Activated CD4-positive, alpha-beta T cell treated with anti-CD3 and anti-CD28 coated beads, Interleukin-2, amount 10 ng/mL, durations not matched to agents 24 days and 14 days (primary cell): Measurements from ENCODE around the gene AGBL4. TPM values are rescaled to one million over a fixed set of nuclear protein-coding genes. Genes with fewer than 3 reads are reported as not detected.

ENCODE experiments used
- DNase-seq: peaks from one replicate; pipeline ENCODE4 v3.0.0; 2022
- H3K27ac Mint-ChIP-seq: one replicate; pipeline ENCODE4 v1.8.0; 2022; ENCODE audit warnings: mild to moderate bottlenecking, mixed read lengths
- H3K27me3 Mint-ChIP-seq: one replicate; pipeline ENCODE4 v1.8.0; 2022; ENCODE audit warnings: mixed read lengths
- H3K36me3 Mint-ChIP-seq: one replicate; pipeline ENCODE4 v1.8.0; 2022; ENCODE audit warnings: low read depth, mild to moderate bottlenecking, mixed read lengths
- H3K4me1 Mint-ChIP-seq: one replicate; pipeline ENCODE4 v1.8.0; 2021; ENCODE audit warnings: mixed read lengths
- H3K4me3 Mint-ChIP-seq: one replicate; pipeline ENCODE4 v1.8.0; 2022; ENCODE audit warnings: mild to moderate bottlenecking, moderate library complexity, mixed read lengths
- H3K9me3 Mint-ChIP-seq: one replicate; pipeline ENCODE4 v1.8.0; 2021; ENCODE audit warnings: mixed read lengths
- intact Hi-C: fragments of 100-400 bp; cut with micrococcal nuclease; formaldehyde crosslinking; loops from one replicate; pipeline ENCODE4 v1.15.1; 2023
- total RNA-seq: library from RNA; stranded (reverse); gene quantifications from 2 replicates; pipeline ENCODE4 v1.2.3, GENCODE V29; 2022

The AGBL4 gene
- total RNA-seq, 1 donor from 2014 or later: not detected

DNA sequence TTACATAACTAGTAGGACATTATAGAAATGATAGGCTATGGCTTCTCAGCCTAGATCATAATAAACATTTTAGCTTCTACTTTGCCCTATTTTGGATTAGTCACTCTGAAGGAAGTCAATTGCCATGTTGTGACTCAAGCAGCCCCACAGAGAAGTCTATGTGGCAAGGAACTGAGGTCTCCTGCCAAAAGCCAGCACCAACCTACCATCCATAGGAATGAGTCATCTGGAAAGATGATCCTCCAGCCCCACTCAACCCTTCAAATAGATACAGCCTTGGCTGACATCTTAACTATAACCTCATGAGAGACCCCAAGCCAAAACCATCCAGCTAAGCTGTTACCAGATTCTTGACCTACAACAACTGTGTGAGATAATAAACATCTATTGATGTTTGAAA is 1170.7 kb downstream of the AGBL4 start:
- H3K27me3 Mint-ChIP-seq: peaks cover 2% of the 10 kb centered on the region
- intact Hi-C loops: no loop called here
- no peaks in the 10 kb centered on the region for H3K9me3 Mint-ChIP-seq
- H3K36me3 Mint-ChIP-seq: no peaks in the 10 kb centered on the region
- H3K27ac Mint-ChIP-seq: no peak overlapping the region
- no peak overlapping the region for H3K4me3 Mint-ChIP-seq
- DNase-seq: no peak
- no peaks in the 10 kb centered on the region for H3K4me1 Mint-ChIP-seq

DNA sequence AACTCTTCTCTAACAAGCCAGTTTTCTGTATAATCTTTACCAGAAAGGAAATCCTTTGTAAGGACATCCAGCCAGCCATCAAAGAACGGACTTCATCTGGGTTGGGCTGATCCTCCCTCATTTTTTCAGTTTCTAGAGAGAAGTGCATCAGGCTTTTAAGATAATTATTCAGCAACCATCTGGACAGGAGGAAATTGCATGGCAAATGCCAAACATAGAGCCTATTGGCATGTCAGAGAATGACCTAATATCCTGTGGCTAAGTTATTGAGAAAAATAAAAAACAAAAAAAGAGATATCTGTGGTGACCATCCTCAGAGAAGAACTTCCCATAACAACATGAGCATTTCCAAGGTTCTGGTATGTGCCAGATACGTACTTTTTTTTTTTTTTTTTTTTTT is 1172.1 kb downstream of the AGBL4 start:
- no peaks in the 10 kb centered on the region for H3K4me1 Mint-ChIP-seq
- DNase-seq: no peak
- intact Hi-C loops: no loop called here
- peaks cover 2% of the 10 kb centered on the region for H3K27me3 Mint-ChIP-seq
- H3K4me3 Mint-ChIP-seq: no peak overlapping the region
- H3K9me3 Mint-ChIP-seq: no peaks in the 10 kb centered on the region
- no peaks in the 10 kb centered on the region for H3K36me3 Mint-ChIP-seq
- no peak overlapping the region for H3K27ac Mint-ChIP-seq

DNA sequence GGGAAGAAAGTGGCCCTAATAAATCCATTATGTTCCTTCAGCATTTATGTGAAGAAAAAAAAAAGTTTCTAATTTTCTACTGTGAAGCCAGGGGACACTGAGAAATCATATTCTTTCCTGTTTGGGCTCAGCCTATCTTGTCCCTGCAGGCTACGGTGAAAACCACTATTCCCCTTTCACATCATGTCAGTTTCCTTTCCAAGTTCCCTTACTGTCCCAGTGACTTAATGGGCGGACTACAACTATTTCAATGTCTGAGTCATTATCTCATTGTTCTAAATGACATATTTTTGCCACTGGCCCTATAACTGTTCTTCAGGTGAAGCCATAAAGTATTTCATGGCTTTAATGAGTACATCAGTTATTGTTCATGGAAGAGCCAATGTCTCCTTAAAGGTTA is 1175.7 kb downstream of the AGBL4 start:
- peaks cover 2% of the 10 kb centered on the region for H3K27me3 Mint-ChIP-seq
- no peak for DNase-seq
- H3K4me1 Mint-ChIP-seq: no peaks in the 10 kb centered on the region
- no peaks in the 10 kb centered on the region for H3K9me3 Mint-ChIP-seq
- no peaks in the 10 kb centered on the region for H3K36me3 Mint-ChIP-seq
- H3K27ac Mint-ChIP-seq: no peak overlapping the region
- no peak overlapping the region for H3K4me3 Mint-ChIP-seq
- intact Hi-C loops: no loop called here

DNA sequence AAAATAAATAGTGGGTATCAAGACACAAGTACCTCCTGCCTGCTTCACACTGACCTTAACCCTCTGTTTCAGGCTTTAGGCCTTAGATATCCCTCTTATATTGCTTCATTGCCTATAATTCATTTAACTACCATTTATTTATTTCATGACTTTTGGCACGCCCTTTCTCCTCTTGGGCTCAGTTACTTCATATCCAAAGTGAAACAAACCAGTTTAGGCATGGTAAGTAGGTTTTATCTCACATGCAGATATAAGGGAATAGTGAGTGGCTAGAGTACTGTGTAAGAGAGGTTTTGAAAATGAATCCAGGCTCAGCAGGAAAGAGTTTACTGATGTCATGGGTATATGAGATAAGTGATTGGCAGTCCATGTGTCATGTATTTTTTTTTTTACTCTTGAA is 1177.3 kb downstream of the AGBL4 start:
- Mint-ChIP-seq H3K4me3 (no peak overlapping the region), H3K36me3 (no peaks in the 10 kb centered on the region), H3K4me1 (no peaks in the 10 kb centered on the region), H3K27me3 (peaks cover 4% of the 10 kb centered on the region), H3K9me3 (no peaks in the 10 kb centered on the region), H3K27ac (no peak overlapping the region)
- DNase-seq: no peak
- intact Hi-C loops: no loop called here

DNA sequence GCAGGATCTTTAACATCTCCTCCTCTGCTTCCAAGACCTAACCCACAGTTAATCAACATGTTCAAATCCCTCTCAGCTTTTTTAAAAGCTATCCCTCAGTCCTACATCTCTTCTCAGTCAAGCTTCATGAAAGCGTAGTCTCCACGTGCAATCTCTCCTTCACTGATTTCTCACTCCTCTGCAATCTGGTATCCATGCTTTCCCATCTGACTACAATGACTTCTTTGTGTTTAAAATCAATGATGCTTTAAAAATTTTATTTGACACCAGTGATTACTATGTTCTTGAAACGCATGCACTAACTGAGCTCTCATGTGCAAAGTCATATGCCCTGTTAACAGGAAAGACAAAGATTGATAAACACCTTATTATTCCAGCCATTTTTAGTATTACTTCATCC is 1179.6 kb downstream of the AGBL4 start:
- intact Hi-C loops: no loop called here
- Mint-ChIP-seq H3K27me3 (peaks cover 7% of the 10 kb centered on the region), H3K4me3 (no peak overlapping the region), H3K36me3 (no peaks in the 10 kb centered on the region), H3K9me3 (no peaks in the 10 kb centered on the region), H3K27ac (no peak overlapping the region), H3K4me1 (no peaks in the 10 kb centered on the region)
- DNase-seq: no peak

DNA sequence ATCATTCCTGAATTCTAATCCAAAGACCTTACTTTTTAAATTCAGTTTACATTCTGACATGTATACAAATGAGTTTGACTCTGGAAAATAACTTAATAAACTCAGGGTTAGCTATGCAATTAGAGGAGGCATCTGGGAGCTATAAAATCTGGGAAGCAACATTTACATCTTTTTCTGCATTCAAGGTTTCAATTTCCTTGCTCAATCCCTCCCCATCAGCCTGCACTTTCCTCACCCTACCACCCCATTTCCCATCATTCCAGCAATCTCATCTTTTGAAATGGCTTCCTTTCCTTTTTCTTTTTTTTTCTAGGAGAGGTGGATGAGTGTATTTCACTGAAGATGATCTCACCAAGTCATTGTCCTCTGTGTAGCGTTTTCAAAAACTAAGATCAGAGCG is 1181.8 kb downstream of the AGBL4 start:
- intact Hi-C loops: no loop called here
- Mint-ChIP-seq H3K27ac (no peak overlapping the region), H3K9me3 (no peaks in the 10 kb centered on the region), H3K4me3 (no peak overlapping the region), H3K4me1 (no peaks in the 10 kb centered on the region), H3K36me3 (no peaks in the 10 kb centered on the region), H3K27me3 (peaks cover 12% of the 10 kb centered on the region)
- no peak for DNase-seq

DNA sequence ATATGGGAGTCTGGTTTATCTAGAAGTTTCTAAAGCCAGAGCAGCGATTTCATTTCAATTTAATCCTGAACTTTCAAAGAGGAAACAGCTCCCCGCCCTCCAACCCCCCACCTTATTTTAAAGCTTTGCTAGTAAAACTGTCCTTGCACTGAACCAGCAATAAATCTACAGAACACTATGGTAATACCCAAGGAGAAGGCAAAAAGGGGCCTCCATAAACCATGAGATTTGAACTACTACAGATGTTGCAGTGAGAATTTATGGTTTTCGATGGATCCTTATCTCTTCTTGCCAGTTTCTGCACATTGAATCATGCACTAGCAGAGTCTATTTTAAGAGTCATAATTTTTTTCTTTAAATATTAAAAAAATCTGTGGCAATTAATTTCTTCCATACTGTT is 1182.3 kb downstream of the AGBL4 start:
- H3K9me3 Mint-ChIP-seq: no peaks in the 10 kb centered on the region
- no peak for DNase-seq
- H3K27ac Mint-ChIP-seq: no peak overlapping the region
- no peaks in the 10 kb centered on the region for H3K36me3 Mint-ChIP-seq
- H3K4me3 Mint-ChIP-seq: no peak overlapping the region
- no peaks in the 10 kb centered on the region for H3K4me1 Mint-ChIP-seq
- intact Hi-C loops: no loop called here
- H3K27me3 Mint-ChIP-seq: peaks cover 12% of the 10 kb centered on the region

DNA sequence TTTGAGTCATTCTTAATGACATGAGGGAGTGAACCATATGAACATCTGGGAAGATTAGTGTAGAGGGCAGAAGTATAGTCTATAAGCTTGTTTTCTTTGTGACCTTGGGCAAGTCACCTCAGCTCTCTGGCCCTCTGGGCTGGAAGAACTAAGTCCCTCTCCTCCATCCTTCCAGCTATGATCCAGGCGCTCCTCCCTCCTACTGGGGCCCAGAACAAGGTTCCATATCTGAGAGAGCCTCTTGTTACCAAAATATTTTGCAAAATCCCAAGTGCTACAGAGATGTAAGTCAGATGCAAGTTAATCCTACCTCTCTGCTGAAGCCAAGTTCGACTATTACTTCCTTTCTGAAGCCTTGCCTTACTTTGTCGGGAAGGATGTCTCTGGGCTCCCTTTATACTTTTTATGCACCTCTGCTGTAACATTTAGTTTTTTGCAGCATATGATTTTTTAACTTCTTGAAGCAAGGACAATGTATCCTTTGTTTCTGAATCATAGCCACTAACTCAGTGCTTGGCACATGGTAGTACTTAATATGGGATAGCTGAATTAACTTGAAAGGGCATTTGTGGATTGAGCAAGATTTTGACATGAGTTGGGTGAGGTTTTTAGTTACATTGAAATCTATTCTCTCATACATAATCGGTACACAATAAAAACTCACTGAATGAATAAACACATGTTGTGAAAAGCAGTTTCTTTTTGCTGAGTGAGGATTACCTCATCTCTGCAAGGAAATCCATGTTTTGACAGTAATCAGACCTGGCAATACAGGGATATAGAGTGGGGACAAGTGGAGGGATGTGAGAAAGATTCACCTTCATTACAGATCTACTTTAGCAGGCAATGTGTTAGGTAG is 1192.4 kb downstream of the AGBL4 start:
- intact Hi-C loops: no loop called here
- Mint-ChIP-seq H3K4me3 (no peak overlapping the region), H3K27me3 (peaks cover 16% of the 10 kb centered on the region), H3K27ac (no peak overlapping the region), H3K9me3 (no peaks in the 10 kb centered on the region), H3K36me3 (no peaks in the 10 kb centered on the region), H3K4me1 (no peaks in the 10 kb centered on the region)
- no peak for DNase-seq

DNA sequence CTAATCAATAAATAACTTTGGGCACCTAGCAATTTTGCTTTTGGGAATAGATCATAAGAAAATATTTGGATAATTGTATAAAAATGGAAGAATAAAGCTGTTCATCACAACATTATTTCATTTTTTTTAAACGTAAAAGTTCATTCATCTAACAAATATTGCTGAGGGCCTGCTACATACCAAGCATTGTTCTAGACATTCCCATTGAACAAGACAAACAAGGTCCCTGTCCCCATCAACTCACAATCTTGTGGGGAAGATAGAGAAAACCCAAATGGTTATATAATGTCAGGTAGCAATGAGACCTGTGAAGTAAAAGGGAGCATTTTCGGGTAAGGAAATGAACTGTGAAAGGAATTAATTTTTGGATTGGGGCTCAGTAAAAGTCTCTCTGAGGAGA is 1193.0 kb downstream of the AGBL4 start:
- DNase-seq: no peak
- intact Hi-C loops: no loop called here
- Mint-ChIP-seq H3K9me3 (no peaks in the 10 kb centered on the region), H3K4me3 (no peak overlapping the region), H3K4me1 (no peaks in the 10 kb centered on the region), H3K36me3 (no peaks in the 10 kb centered on the region), H3K27me3 (peaks cover 17% of the 10 kb centered on the region), H3K27ac (no peak overlapping the region)

DNA sequence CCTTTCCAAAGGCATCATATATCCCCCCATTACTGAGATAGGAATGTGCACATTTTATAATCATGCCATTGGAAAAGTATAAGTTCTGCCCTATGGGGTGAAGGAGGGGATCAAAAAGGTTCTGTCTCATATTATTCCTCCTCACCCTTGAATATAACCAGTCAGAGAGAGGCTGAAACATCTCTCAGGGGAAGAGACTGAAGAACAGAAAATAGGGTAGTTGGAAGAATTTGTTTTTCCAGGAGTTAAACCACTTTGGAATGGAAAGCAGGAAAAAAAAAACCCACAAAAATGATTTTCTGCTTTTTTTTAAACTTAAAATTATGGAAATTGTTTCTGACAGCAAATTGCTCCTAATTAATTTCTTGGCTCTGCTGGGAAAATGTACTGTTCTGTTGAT is 1194.3 kb downstream of the AGBL4 start:
- Mint-ChIP-seq H3K4me1 (no peaks in the 10 kb centered on the region), H3K4me3 (no peak overlapping the region)

DNA sequence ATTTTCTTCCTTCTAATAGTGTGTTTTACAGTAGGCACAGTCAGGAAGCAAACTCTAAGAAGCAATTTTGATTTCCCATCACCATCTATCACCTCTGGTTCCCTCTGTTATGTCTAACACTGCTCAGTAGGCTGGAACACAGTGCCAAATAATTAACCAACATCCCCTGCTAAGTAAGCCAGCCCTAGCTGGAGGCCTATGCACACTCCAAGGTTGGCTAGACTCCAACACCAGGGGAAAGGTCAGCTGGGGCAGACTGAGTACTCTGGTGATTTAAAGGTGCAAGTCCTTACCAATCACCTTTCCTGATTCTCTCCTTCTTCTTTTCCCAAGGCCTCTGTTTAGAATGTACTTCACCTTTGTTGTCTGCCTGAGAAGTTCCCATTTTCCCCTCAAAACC is 1200.6 kb downstream of the AGBL4 start:
- Mint-ChIP-seq H3K36me3 (no peaks in the 10 kb centered on the region), H3K9me3 (no peaks in the 10 kb centered on the region), H3K27ac (no peak overlapping the region), H3K4me1 (no peaks in the 10 kb centered on the region), H3K27me3 (peaks cover 8% of the 10 kb centered on the region), H3K4me3 (no peak overlapping the region)
- DNase-seq: no peak
- intact Hi-C loops: no loop called here

More for the DNA sequence above, 1194.3 kb downstream of the AGBL4 start:
- DNase-seq: no peak
- Mint-ChIP-seq H3K36me3 (no peaks in the 10 kb centered on the region), H3K27me3 (peaks cover 14% of the 10 kb centered on the region), H3K27ac (no peak overlapping the region), H3K9me3 (no peaks in the 10 kb centered on the region)
- intact Hi-C loops: no loop called here

DNA sequence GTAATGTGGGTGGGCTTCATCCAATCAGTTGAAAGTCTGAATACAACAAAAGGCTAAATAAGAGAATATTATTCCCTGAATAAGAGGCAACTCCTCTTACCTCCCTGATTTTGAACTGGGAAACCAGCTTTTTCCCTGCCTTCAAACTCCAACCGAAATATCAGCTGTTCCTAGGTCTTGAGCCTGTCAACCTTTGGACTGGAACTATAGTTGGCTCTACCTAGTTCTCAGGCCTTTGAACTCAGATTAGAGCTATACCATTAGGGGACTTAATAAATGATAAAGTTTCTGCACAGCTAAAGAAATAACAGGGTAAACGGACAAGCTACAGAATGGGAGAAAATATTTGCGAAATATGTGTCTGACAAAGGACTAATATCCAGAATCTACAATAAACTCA is 1203.3 kb downstream of the AGBL4 start:
- no peaks in the 10 kb centered on the region for H3K4me1 Mint-ChIP-seq
- intact Hi-C loops: no loop called here
- no peak for DNase-seq
- H3K27ac Mint-ChIP-seq: no peak overlapping the region
- no peak overlapping the region for H3K4me3 Mint-ChIP-seq
- H3K27me3 Mint-ChIP-seq: peaks cover 2% of the 10 kb centered on the region
- no peaks in the 10 kb centered on the region for H3K9me3 Mint-ChIP-seq
- H3K36me3 Mint-ChIP-seq: no peaks in the 10 kb centered on the region

DNA sequence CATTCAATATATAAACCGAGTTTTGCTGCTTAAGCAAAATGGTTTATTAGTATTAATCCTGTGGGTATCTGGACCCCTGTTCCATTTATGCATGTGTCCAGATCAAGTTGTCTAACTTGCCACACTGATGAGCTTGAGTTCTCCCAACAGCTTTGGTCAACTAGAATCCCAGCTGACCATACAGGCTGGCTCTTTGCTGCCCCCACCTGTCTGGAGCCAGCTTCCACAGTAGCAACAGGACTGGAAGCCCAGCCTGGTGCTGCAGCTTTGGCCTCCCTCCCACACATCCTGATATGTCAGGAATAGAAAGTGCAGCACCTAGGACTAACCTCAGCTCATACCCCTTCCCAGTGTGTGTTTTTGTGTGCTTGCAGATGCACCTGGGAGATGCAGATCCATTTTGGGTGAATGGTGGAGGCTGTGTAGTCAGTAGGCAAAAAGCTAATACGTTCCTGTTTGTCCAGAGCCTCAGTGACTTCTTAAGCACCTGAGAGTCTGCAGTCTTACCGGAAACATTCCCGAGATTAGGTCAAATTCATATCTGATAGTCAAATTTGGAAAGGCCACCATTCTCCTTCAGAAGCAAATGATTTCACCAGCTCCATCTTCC is 1206.1 kb downstream of the AGBL4 start:
- Mint-ChIP-seq H3K27ac (no peak overlapping the region), H3K36me3 (no peaks in the 10 kb centered on the region), H3K9me3 (no peaks in the 10 kb centered on the region), H3K4me1 (no peaks in the 10 kb centered on the region), H3K27me3 (peaks cover 2% of the 10 kb centered on the region), H3K4me3 (no peak overlapping the region)
- peak; percentile 73 for DNase-seq
- intact Hi-C loops: loop anchor here (2.0 to 5.0 kb wide), 2 partner anchors 40 to 141 kb away; partner anchors contain the start of gene BEND5

DNA sequence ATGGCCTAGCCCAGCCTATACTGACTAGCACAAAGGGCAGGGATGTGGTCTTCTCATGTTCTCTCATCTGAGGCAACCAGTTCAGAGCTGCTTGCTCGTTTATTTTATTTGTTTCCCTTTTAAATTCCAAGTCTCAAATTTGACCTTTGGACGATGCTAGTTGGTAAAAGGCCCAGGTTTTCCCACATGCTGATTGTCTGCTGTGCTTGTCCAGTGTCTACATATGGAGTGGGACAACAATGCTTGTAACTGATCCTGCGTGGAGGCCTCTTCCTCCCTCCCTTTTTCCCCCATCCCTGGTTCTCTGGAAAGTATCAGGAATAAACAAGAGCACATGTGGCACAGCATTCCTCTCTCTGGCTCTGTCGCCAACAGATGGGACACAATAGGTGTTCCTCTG is 1213.0 kb downstream of the AGBL4 start:
- Mint-ChIP-seq H3K27me3 (no peaks in the 10 kb centered on the region), H3K36me3 (no peaks in the 10 kb centered on the region), H3K4me1 (no peaks in the 10 kb centered on the region), H3K27ac (no peak overlapping the region), H3K9me3 (no peaks in the 10 kb centered on the region), H3K4me3 (no peak overlapping the region)
- intact Hi-C loops: no loop called here
- DNase-seq: no peak
